HepG2 (cell line): ENCODE measurements around the gene ACSS2. TPM values are rescaled to one million over a fixed set of nuclear protein-coding genes. Genes with fewer than 3 reads are reported as not detected.
A peak's percentile ranks its signal among the peaks of the same experiment; 100 is the strongest.

Experiments
- ARNT2 ChIP-seq: sonication (generic); formaldehyde crosslinking; IDR thresholded peaks from 2 replicates; pipeline ENCODE4 v1.8.0; 2022; ENCODE audit warnings: mild to moderate bottlenecking, low read depth, missing genetic modification reagents, moderate library complexity
- DNMT3B ChIP-seq: conservative IDR thresholded peaks from 2 replicates; pipeline ENCODE4 v1.6.1; 2016; ENCODE audit warnings: missing biosample characterization, control low read depth
- DRAP1 ChIP-seq: IDR thresholded peaks from 2 replicates; pipeline ENCODE4 v1.6.1; 2016; ENCODE audit warnings: missing genetic modification reagents, missing compliant biosample characterization
- FOXP4 ChIP-seq: sonication (generic); formaldehyde crosslinking; IDR thresholded peaks from 2 replicates; pipeline ENCODE4 v1.4.0; 2020; ENCODE audit warnings: missing genetic modification reagents
- GLI4 ChIP-seq: sonication (generic); formaldehyde crosslinking; IDR thresholded peaks from 2 replicates; pipeline ENCODE4 v1.5.1; 2020; ENCODE audit warnings: missing genetic modification reagents, mild to moderate bottlenecking, moderate library complexity, borderline replicate concordance
- IKZF5 ChIP-seq: IDR thresholded peaks from 2 replicates; pipeline ENCODE4 v1.6.1; 2018; ENCODE audit warnings: missing genetic modification reagents, mild to moderate bottlenecking, missing compliant biosample characterization
- KMT2B ChIP-seq: IDR thresholded peaks from 2 replicates; pipeline ENCODE4 v1.6.1; 2016; ENCODE audit warnings: missing genetic modification reagents, missing compliant biosample characterization
- MED1 ChIP-seq: sonication (generic); formaldehyde crosslinking; IDR thresholded peaks from 2 replicates; pipeline ENCODE4 v1.4.0; 2020; ENCODE audit warnings: missing genetic modification reagents
- NFIC ChIP-seq: IDR thresholded peaks from 2 replicates; pipeline ENCODE4 v1.6.1; 2012; ENCODE audit warnings: mild to moderate bottlenecking, low read length, inconsistent platforms
- SETDB1 ChIP-seq: sonication (generic); formaldehyde crosslinking; IDR thresholded peaks from 2 replicates; pipeline ENCODE4 v1.5.1; 2020; ENCODE audit warnings: missing genetic modification reagents, mild to moderate bottlenecking, borderline replicate concordance
- ZBTB8A ChIP-seq: sonication (generic); formaldehyde crosslinking; IDR thresholded peaks from 2 replicates; pipeline ENCODE4 v1.4.0; 2020; ENCODE audit warnings: mild to moderate bottlenecking, low read depth, missing genetic modification reagents, borderline replicate concordance
- ZFYVE20 ChIP-seq: sonication (generic); formaldehyde crosslinking; IDR thresholded peaks from 2 replicates; pipeline ENCODE4 v1.8.0; 2023; ENCODE audit warnings: low read depth, mild to moderate bottlenecking, moderate library complexity, missing genetic modification reagents, borderline replicate concordance
- ZHX2 ChIP-seq, 2 experiments: sonication (generic) in 1 of 2; formaldehyde crosslinking in 1 of 2; IDR thresholded peaks; 2 replicates each; pipeline versions ENCODE4 v1.6.1 to v1.9.0; 2014 to 2022; ENCODE audit warnings: antibody characterized with exemption in 1 of 2, borderline replicate concordance in 1 of 2, inconsistent platforms in 1 of 2, low read depth in 1 of 2, missing genetic modification reagents in 1 of 2
- ZNF124 ChIP-seq: sonication (generic); formaldehyde crosslinking; IDR thresholded peaks from 2 replicates; pipeline ENCODE4 v1.4.0; 2020; ENCODE audit warnings: missing genetic modification reagents
- ZNF296 ChIP-seq: sonication (generic); formaldehyde crosslinking; conservative IDR thresholded peaks from 2 replicates; pipeline ENCODE4 v1.5.0; 2020; ENCODE audit warnings: mild to moderate bottlenecking, missing genetic modification reagents
- ZNF326 ChIP-seq: sonication (generic); formaldehyde crosslinking; IDR thresholded peaks from 2 replicates; pipeline ENCODE4 v1.4.0; 2020; ENCODE audit warnings: missing genetic modification reagents, borderline replicate concordance
- ZNF891 ChIP-seq: sonication (generic); formaldehyde crosslinking; IDR thresholded peaks from 2 replicates; pipeline ENCODE4 v1.5.0; 2020; ENCODE audit warnings: mild to moderate bottlenecking, missing genetic modification reagents
- ZSCAN21 ChIP-seq: sonication (generic); formaldehyde crosslinking; IDR thresholded peaks from 2 replicates; pipeline ENCODE4 v1.8.0; 2022; ENCODE audit warnings: mild to moderate bottlenecking, missing genetic modification reagents, moderate library complexity, borderline replicate concordance
- polyA plus RNA-seq, 8 experiments: library from polyadenylated mRNA; depleted of rRNA in 3 of 8; stranded (reverse) in 7 of 8; unstranded in 1 of 8; fragments of >200 nt; fragmentation: Illumina TruSeq in 4 of 8; extraction: Trizol in 4 of 8; gene quantifications; 2 replicates each; pipeline versions ENCODE4 v1.2.1 to v1.2.3, GENCODE V29; 2011 to 2016; ENCODE audit warnings: low read depth in 4 of 8, missing spikeins in 1 of 8, mixed read lengths in 1 of 8; ENCODE audit not compliant: insufficient read depth in 1 of 8
- total RNA-seq, 5 experiments: library from RNA; depleted of rRNA; stranded (reverse); fragments of >200 nt; fragmentation: Illumina TruSeq; extraction: Trizol; gene quantifications; 2 replicates each; pipeline ENCODE4 v1.2.3, GENCODE V29; 2016; ENCODE audit warnings: low read depth in 1 of 5

Gene ACSS2
- total and polyA plus RNA-seq, 2 of the 13 experiments (the other 11 are each of a cell fraction or from before 2014, with no cell fraction given) = 72.8 to 89.7 TPM

GRCh38 chr20:34876406-34877282 is at the start of gene ACSS2 (continued):
- TF ChIP-seq ZNF326 = no peak
- no peak; the same call in 1 of the 2 replicates for TF ChIP-seq MED1 (CRISPR knock-in tag)
- peak; percentile 62; the same call in 1 of the 2 replicates for TF ChIP-seq ZSCAN21 (CRISPR knock-in tag)
- TF ChIP-seq ZNF891 (CRISPR knock-in tag) = peak; percentile 79; the same call in 1 of the 2 replicates
- no peak for TF ChIP-seq DNMT3B (CRISPR knock-in tag)
- TF ChIP-seq FOXP4 (CRISPR knock-in tag) = no peak
- no peak; the same call in 1 of the 2 replicates for TF ChIP-seq IKZF5
- TF ChIP-seq NFIC = no peak
- TF ChIP-seq SETDB1 = no peak
- TF ChIP-seq ZHX2 (IDR thresholded peaks at IDR 0.05; ENCODE audit: low read depth) = no peak
- TF ChIP-seq ZHX2 (CRISPR knock-in tag; IDR thresholded peaks at IDR 0.05; ENCODE audit: borderline replicate concordance) = no peak
- 0 out of 2 replicates have a peak, but pooled peaks have one; percentile 63 for TF ChIP-seq GLI4 (CRISPR knock-in tag)
- peak; percentile 71; the same call in 1 of the 2 replicates for TF ChIP-seq ZBTB8A
- TF ChIP-seq ZNF124 = no peak
- TF ChIP-seq ZFYVE20 (CRISPR knock-in tag) = no peak
- peak; percentile 34; the same call in 1 of the 2 replicates for TF ChIP-seq KMT2B (CRISPR knock-in tag)
- no peak; the same call in 1 of the 2 replicates for TF ChIP-seq ARNT2 (CRISPR knock-in tag)
- peak; percentile 79 for TF ChIP-seq DRAP1 (CRISPR knock-in tag)
- TF ChIP-seq ZNF296 (CRISPR knock-in tag) = no peak
